Brain microvascular endothelial cell (primary cell): ENCODE measurements around the gene DOCK10.

Experiments
- DNase-seq: peaks from one replicate; pipeline ENCODE4 v3.0.0-alpha.2; 2020
- H3K27ac ChIP-seq: fragments of 250-450 bp; sonication (Bioruptor Pico); 2 replicates; pipeline ENCODE4 v1.5.1; 2020; ENCODE audit warnings: mild to moderate bottlenecking, moderate library complexity
- H3K27me3 ChIP-seq: fragments of 250-450 bp; sonication (Bioruptor Pico); replicated peaks from 2 replicates; pipeline ENCODE4 v1.5.1; 2020; ENCODE audit warnings: mild to moderate bottlenecking
- H3K36me3 ChIP-seq: fragments of 250-450 bp; sonication (Bioruptor Pico); replicated peaks from 2 replicates; pipeline ENCODE4 v1.5.1; 2020; ENCODE audit warnings: mild to moderate bottlenecking
- H3K4me3 ChIP-seq: 2 replicates; pipeline ENCODE4 v1.5.1; 2011; ENCODE audit warnings: low read depth, mild to moderate bottlenecking, control low read depth, low read length, moderate library complexity
- in situ Hi-C: cut with HindIII; loops from 2 replicates; pipeline ENCODE4 v1.10.0; 2017; ENCODE audit warnings: low sequenced_read_pairs, low pct_ligation_motif_present
- TF ChIP-seq, protein P1 (sequence below): IDR thresholded peaks from 2 replicates; pipeline ENCODE4 v1.5.1; 2011; ENCODE audit warnings: low read depth, mild to moderate bottlenecking, moderate library complexity, low read length, control low read depth, inconsistent platforms; ENCODE audit errors: missing control alignments

Gene DOCK10

DNA sequence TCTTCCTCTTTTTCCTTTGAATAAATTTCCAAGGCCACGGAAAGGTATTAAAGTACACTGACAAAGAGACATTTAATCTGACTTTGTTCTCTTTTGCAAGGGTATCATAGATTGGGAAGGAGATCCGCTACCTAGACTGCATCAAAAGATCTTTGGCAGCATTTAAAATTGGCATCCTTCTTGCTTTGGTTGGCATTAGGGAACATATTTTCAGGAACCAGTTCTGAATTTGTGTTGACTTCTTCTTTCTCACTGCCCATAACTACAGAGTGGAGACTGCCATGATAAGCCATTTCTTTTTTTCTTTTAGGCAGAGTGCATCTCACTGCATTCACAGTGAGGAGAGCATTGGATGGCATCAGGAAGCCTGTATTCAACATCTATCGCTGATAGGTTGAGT lies 83.4 kb downstream of the DOCK10 start:
- in situ Hi-C loops: no loop called here
- TF ChIP-seq, protein P1, sequence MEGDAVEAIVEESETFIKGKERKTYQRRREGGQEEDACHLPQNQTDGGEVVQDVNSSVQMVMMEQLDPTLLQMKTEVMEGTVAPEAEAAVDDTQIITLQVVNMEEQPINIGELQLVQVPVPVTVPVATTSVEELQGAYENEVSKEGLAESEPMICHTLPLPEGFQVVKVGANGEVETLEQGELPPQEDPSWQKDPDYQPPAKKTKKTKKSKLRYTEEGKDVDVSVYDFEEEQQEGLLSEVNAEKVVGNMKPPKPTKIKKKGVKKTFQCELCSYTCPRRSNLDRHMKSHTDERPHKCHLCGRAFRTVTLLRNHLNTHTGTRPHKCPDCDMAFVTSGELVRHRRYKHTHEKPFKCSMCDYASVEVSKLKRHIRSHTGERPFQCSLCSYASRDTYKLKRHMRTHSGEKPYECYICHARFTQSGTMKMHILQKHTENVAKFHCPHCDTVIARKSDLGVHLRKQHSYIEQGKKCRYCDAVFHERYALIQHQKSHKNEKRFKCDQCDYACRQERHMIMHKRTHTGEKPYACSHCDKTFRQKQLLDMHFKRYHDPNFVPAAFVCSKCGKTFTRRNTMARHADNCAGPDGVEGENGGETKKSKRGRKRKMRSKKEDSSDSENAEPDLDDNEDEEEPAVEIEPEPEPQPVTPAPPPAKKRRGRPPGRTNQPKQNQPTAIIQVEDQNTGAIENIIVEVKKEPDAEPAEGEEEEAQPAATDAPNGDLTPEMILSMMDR: no peak
- no peak for DNase-seq
- H3K27me3 ChIP-seq: no peaks in the 10 kb centered on the region
- no peaks in the 10 kb centered on the region for H3K36me3 ChIP-seq
- H3K27ac ChIP-seq: no peak overlapping the region
- no peak overlapping the region for H3K4me3 ChIP-seq

DNA sequence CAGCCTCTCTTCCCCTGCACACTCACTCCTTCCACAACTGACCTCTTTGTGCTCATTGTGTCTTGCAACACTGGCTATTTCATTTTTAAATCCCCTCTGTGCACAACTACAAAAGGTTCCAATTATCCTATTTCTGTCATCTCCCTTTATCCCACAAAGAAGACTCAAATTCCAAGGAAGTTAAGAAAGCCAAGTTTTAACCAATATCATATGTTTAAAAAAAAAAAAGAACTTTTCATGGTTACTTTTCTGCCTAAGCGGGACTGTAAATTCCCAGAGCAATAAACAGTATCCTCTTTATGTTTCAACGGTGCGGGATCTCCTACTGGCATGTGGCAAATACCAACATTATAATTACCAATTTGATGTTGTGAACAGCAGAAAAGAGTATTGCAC lies 83.8 kb downstream of the DOCK10 start:
- H3K27ac ChIP-seq: no peak overlapping the region

DNA sequence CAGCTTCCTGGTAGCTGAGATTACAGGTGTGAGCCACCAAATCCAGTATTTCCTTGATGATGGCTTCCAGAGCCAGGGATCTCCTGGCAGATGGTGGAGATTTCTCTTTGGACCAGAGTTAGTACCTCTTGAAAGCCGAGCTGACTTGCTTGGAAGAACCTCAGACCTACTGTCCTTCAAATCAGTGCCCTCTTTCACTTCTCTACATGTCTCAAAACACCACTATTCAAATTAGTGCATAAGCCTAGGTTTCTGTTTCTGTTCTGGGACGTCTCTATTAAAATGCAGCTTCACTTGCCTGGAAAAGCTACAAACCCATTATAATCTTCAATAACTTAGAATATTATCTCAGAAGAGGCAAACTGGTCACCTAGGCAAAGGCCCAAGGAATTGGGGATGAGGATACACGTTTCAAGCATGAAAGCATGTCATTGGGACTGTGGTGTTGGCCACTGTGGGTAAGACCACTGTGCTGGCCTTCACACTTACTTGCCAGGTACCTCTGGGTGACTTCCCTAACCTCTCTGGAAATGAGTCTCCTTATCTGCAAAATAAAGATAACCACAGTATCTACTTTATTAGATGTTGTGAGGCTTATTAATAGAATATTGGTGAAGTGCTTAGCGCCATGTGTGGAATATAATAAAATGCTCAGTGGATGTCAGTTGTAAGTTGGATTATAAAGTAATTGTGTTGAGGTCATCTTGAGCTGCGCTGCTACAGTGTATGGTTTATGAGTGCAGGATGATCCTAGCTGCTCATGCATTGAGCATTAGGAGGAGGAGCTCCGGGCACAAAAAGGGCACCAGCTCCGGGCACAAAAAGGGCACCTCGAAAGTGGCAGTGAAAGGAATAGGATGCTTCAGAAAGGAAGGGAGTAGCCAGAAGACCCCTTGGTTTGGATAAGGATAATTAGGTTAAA lies 84.5 kb downstream of the DOCK10 start:
- DNase-seq: no peak
- Histone ChIP-seq H3K4me3 (no peak overlapping the region), H3K27ac (no peak overlapping the region), H3K27me3 (no peaks in the 10 kb centered on the region), H3K36me3 (no peaks in the 10 kb centered on the region)
- TF ChIP-seq, protein P1: no peak
- in situ Hi-C loops: no loop called here

More for the DNA sequence above, 83.8 kb downstream of the DOCK10 start:
- TF ChIP-seq, protein P1: no peak
- no peaks in the 10 kb centered on the region for H3K27me3 ChIP-seq
- no peak overlapping the region for H3K4me3 ChIP-seq
- in situ Hi-C loops: no loop called here
- DNase-seq: no peak
- no peaks in the 10 kb centered on the region for H3K36me3 ChIP-seq

DNA sequence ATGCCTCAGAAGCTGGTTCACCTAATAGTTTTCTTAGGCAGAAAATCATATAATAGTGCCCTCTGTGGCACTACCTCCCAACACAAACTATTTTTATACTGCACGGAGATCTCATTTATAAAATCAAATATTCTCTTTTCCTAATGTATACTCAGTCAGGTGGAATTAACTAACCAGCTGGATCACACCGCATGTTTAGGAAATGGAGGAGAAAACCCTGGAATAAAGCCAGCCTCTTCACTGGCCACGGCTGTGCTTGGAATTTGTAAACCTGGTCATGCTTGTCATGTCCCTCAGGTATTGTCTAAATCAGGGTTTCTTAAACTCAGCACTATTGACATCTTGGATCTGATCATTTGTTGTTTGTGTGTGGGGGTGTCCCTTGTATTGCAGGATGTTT lies 85.6 kb downstream of the DOCK10 start:
- Histone ChIP-seq H3K27ac (no peak overlapping the region), H3K36me3 (no peaks in the 10 kb centered on the region), H3K4me3 (no peak overlapping the region), H3K27me3 (no peaks in the 10 kb centered on the region)
- DNase-seq: no peak
- in situ Hi-C loops: no loop called here
- TF ChIP-seq, protein P1: no peak

DNA sequence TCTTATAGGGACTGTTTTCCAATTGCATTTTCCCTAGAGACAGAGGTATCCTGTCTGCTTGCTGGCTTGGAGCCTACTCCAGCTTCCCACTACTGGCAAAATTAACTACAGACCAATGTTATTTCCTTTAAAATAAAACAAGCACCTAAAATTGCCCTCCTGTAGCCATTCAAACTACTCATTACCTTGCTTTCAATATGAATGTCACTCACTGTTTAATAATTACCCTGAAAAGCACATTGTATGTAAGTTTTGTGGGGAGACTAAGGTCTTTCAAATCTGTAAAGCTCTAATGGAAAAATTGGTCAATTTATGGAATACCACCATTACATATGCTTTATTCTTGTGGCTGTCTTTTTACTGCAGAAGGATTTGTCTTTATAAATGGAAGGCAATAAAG lies 87.3 kb downstream of the DOCK10 start:
- in situ Hi-C loops: no loop called here
- Histone ChIP-seq H3K36me3 (no peaks in the 10 kb centered on the region), H3K4me3 (no peak overlapping the region), H3K27ac (no peak overlapping the region), H3K27me3 (no peaks in the 10 kb centered on the region)
- TF ChIP-seq, protein P1: no peak
- DNase-seq: no peak
